Left colon (tissue), 2 donors: Measurements from ENCODE around the gene STRBP. TPM values are rescaled to one million over a fixed set of nuclear protein-coding genes. Genes with fewer than 3 reads are reported as not detected.

ENCODE experiments used
- ATAC-seq: fragments of 200-7000 bp; cut with Tn5 transposase; one replicate; pipeline ENCODE4 v1.9.1; 2020; ENCODE audit warnings: mild to moderate bottlenecking, moderate library complexity
- DNase-seq, 2 donors: peaks; one replicate each; pipeline ENCODE4 v3.0.0-alpha.2; 2020
- intact Hi-C, 2 donors: fragments of 100-400 bp; cut with DNase I in 1 of 2; cut with micrococcal nuclease in 1 of 2; formaldehyde crosslinking; loops; one replicate each; pipeline versions ENCODE4 v1.11.2 to v1.14.0; 2022; cut with DNase I, micrococcal nuclease
- total RNA-seq, 2 donors: library from RNA; stranded (reverse); fragmentation: NEBNext Ultra II Directional; extraction: Animal tissue kit (Norgen Biotek cat#: 25700); gene quantifications; one replicate each; pipeline ENCODE4 v1.2.1, GENCODE V29; 2021
- donor health status: DM: no; HTN: no; CAD: no.
- donor health status: DM: yes; HTN: yes; CAD: no.

Gene STRBP
- total RNA-seq, 2 donors from 2014 or later = 46.5 to 47.2 TPM

GRCh38 chr9:123115146-123115913, 153.1 kb downstream of the STRBP start:
- ATAC-seq (no peak), DNase-seq (no peak)
- intact Hi-C loops = no loop called here

GRCh38 chr9:123113185-123113584, 155.2 kb downstream of the STRBP start:
- intact Hi-C loops = no loop called here
- ATAC-seq (no peak), DNase-seq (no peak)

DNA sequence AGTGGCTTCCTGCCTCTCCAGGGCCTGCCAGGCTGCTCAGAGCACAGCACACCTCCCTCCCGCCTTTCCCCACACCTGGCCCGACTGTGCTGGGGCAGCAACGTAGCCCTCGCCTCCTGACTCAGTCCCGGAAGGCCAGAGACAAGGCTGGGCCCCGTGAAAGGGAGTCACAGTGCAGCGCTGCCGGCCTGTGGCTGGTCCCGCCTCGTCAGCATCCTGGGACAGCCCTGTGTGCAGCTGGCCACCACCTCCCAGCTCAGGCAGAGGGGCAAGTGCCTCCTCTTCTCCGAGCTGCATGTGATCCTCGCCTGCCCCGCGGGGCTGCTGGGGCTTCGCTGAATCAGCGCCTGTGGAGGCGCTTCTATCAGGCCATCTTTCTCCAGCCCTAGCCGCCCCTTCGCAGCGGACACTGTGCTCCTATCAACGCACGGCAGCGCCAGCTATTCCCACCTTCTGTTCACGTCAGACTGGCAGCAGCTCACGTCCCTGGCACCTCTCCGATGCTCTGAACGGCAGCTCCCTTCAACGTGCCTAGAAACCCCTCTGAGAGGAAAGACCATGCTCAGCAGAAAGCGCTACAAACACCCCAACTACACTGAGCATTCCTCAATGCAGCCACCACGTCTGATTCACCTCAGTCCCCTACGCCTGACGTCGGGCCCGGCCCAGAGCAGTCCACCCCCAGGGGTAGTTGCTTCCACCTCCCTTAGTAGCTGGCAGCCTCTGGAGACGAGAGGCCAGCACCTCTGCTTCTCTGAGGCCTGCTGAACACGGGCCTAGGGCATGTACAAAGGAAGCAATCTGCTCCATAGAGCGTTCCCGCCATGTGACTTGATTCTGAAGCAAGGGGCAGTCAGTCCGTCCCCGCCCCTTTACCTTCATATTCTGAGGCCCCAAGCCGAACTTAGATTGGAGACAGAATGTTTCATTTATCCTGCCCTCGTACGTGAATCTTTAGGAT, 156.1 kb downstream of the STRBP start:
- ATAC-seq = peak; percentile 37
- DNase-seq = no peak
- intact Hi-C loops = no loop called here

- intact Hi-C loops = no loop called here
- DNase-seq = peak in 1 of 2 donors; percentile 43
- peak; percentile 66 for ATAC-seq
Observed at GRCh38 chr9:123111427-123112014, 156.9 kb downstream of the STRBP start.

DNA sequence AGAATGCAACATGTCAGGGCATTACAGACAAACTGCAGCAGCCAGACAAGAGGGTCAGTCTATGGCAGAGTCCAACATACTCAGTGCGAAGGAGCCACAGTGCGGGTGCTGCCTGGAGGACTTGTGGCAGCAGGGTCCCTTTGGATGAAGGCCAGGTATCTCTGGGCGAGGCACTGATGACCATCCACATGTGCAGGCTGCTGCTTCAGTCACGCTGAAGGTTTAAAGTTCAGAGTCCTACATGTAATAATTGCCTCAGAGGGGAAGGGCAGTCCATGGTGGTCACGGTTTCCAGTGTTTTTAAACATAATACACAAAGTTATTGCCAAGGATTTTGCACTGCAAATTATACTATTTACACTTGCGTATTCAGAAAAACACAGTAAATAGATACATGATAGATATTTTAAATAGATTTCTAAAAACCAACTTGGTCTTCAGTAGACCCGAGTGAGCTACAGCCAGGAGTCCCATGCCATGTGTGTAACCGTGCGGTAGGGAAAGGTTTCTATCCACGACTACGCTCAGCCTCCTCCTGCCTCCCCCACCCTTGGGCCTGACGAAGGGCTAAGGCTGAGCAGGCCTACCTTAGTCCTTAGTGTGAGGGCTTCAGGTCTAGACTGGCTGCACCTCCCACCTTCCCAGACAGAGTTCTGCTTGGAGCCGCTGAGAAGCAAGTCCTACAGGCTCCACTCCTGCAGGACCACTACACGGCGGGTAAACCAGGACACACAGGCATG, 158.7 kb downstream of the STRBP start:
- DNase-seq = peak in 1 of 2 donors; percentile 43
- peak; percentile 57 for ATAC-seq
- intact Hi-C loops = no loop called here

- ATAC-seq (no peak), DNase-seq (no peak)
- intact Hi-C loops = no loop called here
Observed at GRCh38 chr9:123108976-123109375, 159.4 kb downstream of the STRBP start.

GRCh38 chr9:123107639-123108285, 160.6 kb downstream of the STRBP start:
- intact Hi-C loops = no loop called here
- ATAC-seq (no peak), DNase-seq (no peak)

DNA sequence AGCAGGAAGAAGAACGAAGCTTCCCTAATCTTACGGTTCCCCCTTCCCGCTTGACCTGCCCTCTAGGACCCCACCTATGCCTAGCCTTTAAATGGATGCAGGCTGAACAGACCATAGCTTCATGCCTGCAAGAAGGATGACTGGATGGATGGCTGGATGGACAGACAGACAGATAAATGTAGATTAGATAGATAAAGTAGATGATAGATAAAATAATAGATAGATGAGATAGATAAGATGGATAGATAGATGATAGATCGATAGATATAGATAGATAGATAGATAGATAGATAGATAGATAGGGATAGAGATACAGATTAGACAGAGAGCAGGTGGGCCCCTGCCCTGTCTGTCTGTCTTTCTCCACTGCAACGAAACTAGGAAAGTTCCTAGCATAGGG, 162.9 kb downstream of the STRBP start:
- intact Hi-C loops = no loop called here
- no peak for ATAC-seq
- no peak for DNase-seq

DNA sequence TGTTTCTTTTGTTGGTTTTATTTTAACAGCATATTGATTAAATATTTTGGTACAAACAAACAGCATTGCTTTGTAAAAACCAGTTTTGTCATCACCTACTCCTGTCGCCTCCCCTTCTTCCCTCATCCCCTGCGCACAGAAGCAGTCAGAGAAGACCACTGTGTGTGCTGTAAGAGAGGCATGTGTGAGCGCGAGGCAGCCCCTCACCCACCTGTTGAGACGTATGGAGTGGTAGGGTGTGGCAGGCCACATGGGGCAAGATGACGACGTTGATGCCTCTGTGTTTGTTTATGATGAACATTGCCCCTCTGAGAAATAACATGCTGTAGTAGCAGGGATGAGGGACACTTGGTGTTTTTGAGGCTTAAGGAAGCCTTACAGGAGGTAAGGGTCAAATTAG, 163.6 kb downstream of the STRBP start:
- intact Hi-C loops = no loop called here
- DNase-seq (no peak), ATAC-seq (no peak)

- no peak for DNase-seq
- intact Hi-C loops = no loop called here
- ATAC-seq = no peak
Observed at GRCh38 chr9:123102375-123103113, 165.8 kb downstream of the STRBP start.

DNA sequence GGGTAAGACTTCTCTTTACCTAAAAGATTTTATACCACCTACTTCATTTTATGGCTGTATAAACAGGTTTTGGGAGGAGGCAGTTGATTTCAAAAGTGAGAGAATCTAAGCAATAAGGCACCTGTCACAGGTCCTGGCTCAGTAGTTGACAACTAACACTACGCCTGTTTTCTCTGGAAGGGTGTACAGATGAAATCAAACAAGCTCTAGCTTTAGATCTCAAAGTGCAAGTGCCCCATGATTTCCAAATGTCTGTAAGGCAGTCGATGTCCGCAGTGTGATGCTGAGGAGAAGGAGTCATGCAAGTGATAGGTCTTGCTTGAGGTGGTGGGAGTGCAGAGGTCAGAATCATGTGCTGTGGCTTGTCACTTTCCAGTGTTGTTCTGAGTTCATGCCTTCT, 168.8 kb downstream of the STRBP start:
- ATAC-seq = no peak
- intact Hi-C loops = no loop called here

GRCh38 chr9:123099042-123099441, 169.3 kb downstream of the STRBP start:
- intact Hi-C loops = no loop called here
- no peak for ATAC-seq

More for the DNA sequence above, 168.8 kb downstream of the STRBP start:
- no peak for DNase-seq

GRCh38 chr9:123098096-123098459, 170.3 kb downstream of the STRBP start:
- no peak for ATAC-seq
- no peak for DNase-seq
- intact Hi-C loops = no loop called here

More at GRCh38 chr9:123099042-123099441, 169.3 kb downstream of the STRBP start:
- DNase-seq = no peak

DNA sequence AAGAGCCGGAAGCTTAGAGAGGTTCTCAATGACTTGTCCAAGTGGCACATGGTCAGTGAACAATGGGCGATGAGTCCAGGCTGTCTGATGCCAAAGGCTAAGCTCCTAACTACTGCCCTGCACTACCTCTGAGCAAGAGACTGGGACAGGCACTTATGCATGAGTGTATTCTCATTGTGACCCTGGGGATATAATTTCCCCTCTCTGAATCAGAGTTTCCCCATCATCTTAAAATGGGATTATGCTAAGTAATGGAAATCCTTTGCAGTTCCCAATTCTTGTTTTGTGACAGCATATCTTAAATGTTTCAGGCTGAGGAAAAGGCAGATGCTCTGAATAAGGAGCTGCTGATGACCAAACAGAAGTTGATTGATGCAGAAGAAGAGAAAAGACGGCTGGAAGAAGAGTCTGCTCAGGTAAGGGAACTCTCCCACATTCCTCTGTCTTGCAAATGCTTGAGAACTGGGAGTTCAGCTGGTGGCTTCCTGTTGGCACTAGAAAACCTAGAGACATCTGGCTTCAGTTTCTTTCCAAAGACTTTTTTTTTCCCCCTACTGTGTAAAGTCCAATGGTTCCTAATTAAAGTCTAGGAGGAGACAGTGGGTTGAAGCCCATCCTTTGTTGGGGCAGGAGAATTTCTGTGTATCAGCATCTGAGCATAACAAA, 170.8 kb downstream of the STRBP start:
- DNase-seq (no peak), ATAC-seq (no peak)
- intact Hi-C loops = no loop called here

GRCh38 chr9:123096987-123097386, 171.4 kb downstream of the STRBP start:
- DNase-seq = no peak
- intact Hi-C loops = no loop called here
- ATAC-seq = no peak

- intact Hi-C loops = no loop called here
- DNase-seq = no peak
- no peak for ATAC-seq
Observed at GRCh38 chr9:123093141-123093540, 175.2 kb downstream of the STRBP start.

DNA sequence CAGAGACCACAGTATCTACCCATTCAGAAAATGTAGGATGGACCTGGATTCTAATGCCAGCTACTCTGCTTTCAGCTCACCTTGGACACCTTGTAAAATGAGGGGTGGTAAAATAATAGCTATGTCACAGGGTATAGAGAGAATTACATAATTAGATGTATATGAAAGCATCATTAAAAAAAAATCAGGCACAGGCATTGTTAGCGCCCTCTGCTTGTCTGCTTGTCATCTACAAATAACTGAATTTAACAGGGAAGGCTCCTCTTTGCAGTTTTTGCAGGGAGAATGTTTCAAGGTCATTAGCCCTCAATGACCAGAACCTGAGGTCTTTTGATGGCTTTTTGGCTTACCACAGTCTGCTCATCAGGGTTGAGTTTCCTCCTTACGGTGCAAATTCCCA, 176.9 kb downstream of the STRBP start:
- DNase-seq = no peak
- intact Hi-C loops = no loop called here
- ATAC-seq = no peak
